Body of pancreas (tissue), 4 donors: ENCODE results near the gene TIMM22.

ENCODE experiments used
- POLR2A ChIP-seq, 3 donors: fragments of 450-650 bp; IDR thresholded peaks; one replicate each; pipeline ENCODE4 v1.6.1; 2016; ENCODE audit warnings: antibody characterized with exemption in 3 of 3, mild to moderate bottlenecking in 2 of 3
- TF ChIP-seq, protein P1 (sequence below), 7 experiments: fragments of 450-650 bp in 4 of 7; fragments of 200-600 bp in 3 of 7; sonication (generic) in 3 of 7; IDR thresholded peaks; one replicate each; pipeline ENCODE4 v1.5.1; 2016 to 2019; ENCODE audit warnings: antibody characterized with exemption in 7 of 7

GRCh38 chr17:956905-957304, 40.0 kb upstream of the TIMM22 start:
- TF ChIP-seq, protein P1, sequence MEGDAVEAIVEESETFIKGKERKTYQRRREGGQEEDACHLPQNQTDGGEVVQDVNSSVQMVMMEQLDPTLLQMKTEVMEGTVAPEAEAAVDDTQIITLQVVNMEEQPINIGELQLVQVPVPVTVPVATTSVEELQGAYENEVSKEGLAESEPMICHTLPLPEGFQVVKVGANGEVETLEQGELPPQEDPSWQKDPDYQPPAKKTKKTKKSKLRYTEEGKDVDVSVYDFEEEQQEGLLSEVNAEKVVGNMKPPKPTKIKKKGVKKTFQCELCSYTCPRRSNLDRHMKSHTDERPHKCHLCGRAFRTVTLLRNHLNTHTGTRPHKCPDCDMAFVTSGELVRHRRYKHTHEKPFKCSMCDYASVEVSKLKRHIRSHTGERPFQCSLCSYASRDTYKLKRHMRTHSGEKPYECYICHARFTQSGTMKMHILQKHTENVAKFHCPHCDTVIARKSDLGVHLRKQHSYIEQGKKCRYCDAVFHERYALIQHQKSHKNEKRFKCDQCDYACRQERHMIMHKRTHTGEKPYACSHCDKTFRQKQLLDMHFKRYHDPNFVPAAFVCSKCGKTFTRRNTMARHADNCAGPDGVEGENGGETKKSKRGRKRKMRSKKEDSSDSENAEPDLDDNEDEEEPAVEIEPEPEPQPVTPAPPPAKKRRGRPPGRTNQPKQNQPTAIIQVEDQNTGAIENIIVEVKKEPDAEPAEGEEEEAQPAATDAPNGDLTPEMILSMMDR (IDR thresholded peaks at IDR 0.05): no peak
- TF ChIP-seq POLR2A (IDR thresholded peaks at IDR 0.05): no peak
